ENCODE measurements around the gene BLVRA.

- TF ChIP-seq ZNF274 (IDR thresholded peaks at IDR 0.05; ENCODE audit: low read depth, low read length) (no peak), POLR2AphosphoS5 (IDR thresholded peaks at IDR 0.05; ENCODE audit: low read depth, low read length) (no peak), CTCF (IDR thresholded peaks at IDR 0.05 in 2 of 3, conservative IDR thresholded peaks at IDR 0.05 in 1 of 3; ENCODE audit: borderline replicate concordance in 1 of 3, insufficient read depth in 1 of 3, low read depth in 2 of 3, low read length in 2 of 3) (no peak), EGR1 (IDR thresholded peaks at IDR 0.05; ENCODE audit: low read depth) (no peak), REST (IDR thresholded peaks at IDR 0.05; ENCODE audit: low read depth) (no peak), POLR2A (IDR thresholded peaks at IDR 0.05; ENCODE audit: borderline replicate concordance, extremely low read depth, insufficient read depth, insufficient read length) (no peak), EZH2 (IDR thresholded peaks at IDR 0.05) (no peak)
Observed at GRCh38 chr7:43790834-43791233, 32.4 kb downstream of the BLVRA start.

All from HCT116 (cell line).